K562 (cell line): ENCODE measurements around the gene CARD11. TPM values are rescaled to one million over a fixed set of nuclear protein-coding genes. Genes with fewer than 3 reads are reported as not detected.

ENCODE experiments used
- ATAC-seq: fragments of 200-7000 bp; cut with Tn5 transposase; 3 replicates; pipeline ENCODE4 v1.9.1; 2020; ENCODE audit warnings: moderate library complexity
- BruUV-seq: library from RNA; stranded (reverse); fragments of 400-500 nt; replicated peaks from 2 replicates; lab custom pipeline; 2021; lab: Mats Ljungman, UMichigan
- CTCF ChIA-PET: fragments of 300-600 bp; formaldehyde crosslinking; extraction: SDS; loops from one replicate; lab custom pipeline; 2021; ENCODE audit warnings: low intra/inter-chr PET ratio; lab: Yijun Ruan, JAX
- POLR2A ChIA-PET: fragments of 300-600, 350-650 bp; sonication (Branson Sonifier 250); formaldehyde crosslinking; extraction: SDS; loops from one replicate; lab custom pipeline; 2021; ENCODE audit warnings: antibody characterized with exemption, inconsistent platforms; lab: Yijun Ruan, JAX
- DNase-seq, 4 experiments: peaks; one replicate each; pipeline versions ENCODE4 v3.0.0 to v3.0.0-alpha.2; 2011 to 2018; ENCODE audit warnings: low spot score in 3 of 4, mixed read lengths in 3 of 4; ENCODE audit errors: extremely low read depth in 1 of 4
- FAIRE-seq: peaks from 2 replicates; lab custom pipeline; 2011; peaks lifted over from hg19 to GRCh38; lab: Jason Lieb, UNC
- H2AFZ ChIP-seq: 2 replicates; pipeline ENCODE4 v1.6.0; 2011; ENCODE audit warnings: low read depth, low read length, control low read depth, inconsistent platforms
- H3K27ac ChIP-seq: fragments of 200-600 bp; 3 replicates; pipeline ENCODE4 v1.8.0; 2011; ENCODE audit warnings: low read depth, mild to moderate bottlenecking, control low read depth, inconsistent platforms, low read length, moderate library complexity, mixed read lengths; ENCODE audit errors: extremely low read depth
- H3K27me3 ChIP-seq, 2 experiments: fragments of 300-600 bp in 1 of 2; 2 replicates in 1 of 2; 3 replicates in 1 of 2; pipeline versions ENCODE4 v1.6.0 to v1.8.0; 2011; ENCODE audit warnings: inconsistent platforms in 2 of 2, low read length in 2 of 2, mild to moderate bottlenecking in 1 of 2, mixed read lengths in 1 of 2, moderate library complexity in 1 of 2; ENCODE audit not compliant: control insufficient read depth in 2 of 2, insufficient read depth in 2 of 2
- H3K36me3 ChIP-seq: fragments of 300-600 bp; 3 replicates; pipeline ENCODE4 v1.8.0; 2011; ENCODE audit warnings: mild to moderate bottlenecking, low read length, inconsistent platforms; ENCODE audit not compliant: control insufficient read depth, insufficient read depth
- H3K4me1 ChIP-seq, 2 experiments: fragments of 200-600 bp in 1 of 2; replicated peaks in 1 of 2; 2 replicates in 1 of 2; 3 replicates in 1 of 2; pipeline versions ENCODE4 v1.5.1 to v1.8.0; 2011; ENCODE audit warnings: inconsistent platforms in 2 of 2, low read length in 2 of 2, mild to moderate bottlenecking in 1 of 2, mixed read lengths in 1 of 2, moderate library complexity in 1 of 2; ENCODE audit not compliant: control insufficient read depth in 2 of 2, insufficient read depth in 2 of 2
- H3K4me2 ChIP-seq: 2 replicates; pipeline ENCODE4 v1.6.1; 2011; ENCODE audit warnings: low read length, control low read depth, inconsistent platforms, mixed read lengths; ENCODE audit not compliant: insufficient read depth
- H3K4me3 ChIP-seq: fragments of 200-600 bp; sonication (generic), shearing (Covaris generic); 2 replicates; pipeline ENCODE4 v1.5.1; 2016; ENCODE audit warnings: control low read depth, inconsistent platforms
- H3K79me2 ChIP-seq: fragments of 200-600 bp; 3 replicates; pipeline ENCODE4 v1.8.0; 2011; ENCODE audit warnings: low read length, inconsistent platforms; ENCODE audit not compliant: control insufficient read depth, insufficient read depth
- H3K9ac ChIP-seq, 2 experiments: 2 replicates each; pipeline versions ENCODE4 v1.6.0 to v1.6.1; 2011; ENCODE audit warnings: low read depth in 2 of 2, low read length in 2 of 2, control low read depth in 1 of 2, inconsistent platforms in 1 of 2, mild to moderate bottlenecking in 1 of 2, mixed read lengths in 1 of 2; ENCODE audit not compliant: insufficient read depth in 1 of 2
- H3K9me1 ChIP-seq: one replicate; pipeline ENCODE4 v1.6.0; 2011; ENCODE audit warnings: inconsistent platforms, mild to moderate bottlenecking, low read length, moderate library complexity; ENCODE audit not compliant: control insufficient read depth, insufficient read depth
- H3K9me3 ChIP-seq: replicated peaks from 2 replicates; pipeline ENCODE4 v1.5.1; 2011; ENCODE audit warnings: low read depth, low read length, inconsistent platforms; ENCODE audit not compliant: control insufficient read depth, insufficient read depth
- H4K20me1 ChIP-seq: replicated peaks from 2 replicates; pipeline ENCODE4 v1.6.1; 2011; ENCODE audit warnings: low read length, inconsistent platforms, mixed read lengths; ENCODE audit not compliant: control insufficient read depth, insufficient read depth
- MEF2A ChIP-seq: IDR thresholded peaks from 2 replicates; pipeline ENCODE4 v1.6.1; 2011; ENCODE audit warnings: low read depth, mild to moderate bottlenecking, low read length, moderate library complexity; ENCODE audit not compliant: control insufficient read depth
- NFIC ChIP-seq: fragments of 450-650 bp; IDR thresholded peaks from 2 replicates; pipeline ENCODE4 v1.6.1; 2017; ENCODE audit warnings: mild to moderate bottlenecking, inconsistent platforms
- STAT5B ChIP-seq: fragments of 250-450 bp; sonication (Bioruptor Pico); IDR thresholded peaks from 2 replicates; pipeline ENCODE4 v1.8.0; 2021; ENCODE audit warnings: mild to moderate bottlenecking, inconsistent platforms
- VEZF1 ChIP-seq: fragments of 200-800 bp; sonication (Bioruptor generic); IDR thresholded peaks from 2 replicates; pipeline ENCODE4 v1.6.1; 2017; ENCODE audit warnings: missing genetic modification characterization, missing compliant biosample characterization
- ZNF134 ChIP-seq: fragments of 250-450 bp; sonication (Bioruptor Pico); conservative IDR thresholded peaks from 2 replicates; pipeline ENCODE4 v1.4.0; 2020
- ZNF217 ChIP-seq: sonication (generic); formaldehyde crosslinking; IDR thresholded peaks from 2 replicates; pipeline ENCODE4 v1.8.0; 2022; ENCODE audit warnings: mild to moderate bottlenecking, missing genetic modification reagents
- WGBS: fragments of 100-300 bp; shearing (Covaris generic); methylation state at CpG from one replicate; pipeline ENCODE4 v1.1.6; 2016; ENCODE audit warnings: low coverage, mixed read lengths; ENCODE audit not compliant: insufficient coverage; ENCODE audit errors: missing lambda C conversion rate; 5-methylcytosine and 5-hydroxymethylcytosine counted together
- in situ Hi-C: fragments of 300-500 bp; cut with MboI; formaldehyde crosslinking; loops from 4 replicates; pipeline ENCODE4 v1.15.0; 2018; ENCODE audit warnings: inconsistent platforms, mixed read lengths
- intact Hi-C: fragments of 100-400 bp; cut with micrococcal nuclease; formaldehyde crosslinking; loops from 2 replicates; pipeline ENCODE4 v1.14.2; 2022
- polyA plus RNA-seq, 8 experiments: library from polyadenylated mRNA; depleted of rRNA in 4 of 8; stranded (reverse) in 5 of 8; unstranded in 3 of 8; fragments of >200 nt; fragmentation: Nextera tagmentation in 2 of 8; fragmentation: Illumina TruSeq in 1 of 8; extraction: Ambion mirVana in 2 of 8; extraction: Trizol in 1 of 8; gene quantifications; 2 replicates each; pipeline versions ENCODE4 v1.2.1 to v1.2.3, GENCODE V29; 2011 to 2014; ENCODE audit warnings: inconsistent platforms in 1 of 8, missing spikeins in 1 of 8
- total RNA-seq, 7 experiments: library from RNA; depleted of rRNA in 6 of 7; stranded (reverse); fragments of >200 nt in 6 of 7; fragmentation: Illumina TruSeq in 2 of 7; extraction: Trizol in 2 of 7; gene quantifications; 2 replicates each; pipeline versions ENCODE4 v1.2.1 to v1.2.3, GENCODE V29; 2011 to 2021; ENCODE audit warnings: low replicate concordance in 1 of 7
- TF ChIP-seq, protein P1 (sequence below): conservative IDR thresholded peaks from 2 replicates; pipeline ENCODE4 v1.6.1; 2011; ENCODE audit warnings: low read depth, mild to moderate bottlenecking, low read length; ENCODE audit not compliant: control insufficient read depth

CARD11 gene
- total and polyA plus RNA-seq, 9 of the 15 experiments (the other 6 are each of a cell fraction or from before 2014, with no cell fraction given), result 0.07 to 12.8 (median 5.7) TPM

DNA sequence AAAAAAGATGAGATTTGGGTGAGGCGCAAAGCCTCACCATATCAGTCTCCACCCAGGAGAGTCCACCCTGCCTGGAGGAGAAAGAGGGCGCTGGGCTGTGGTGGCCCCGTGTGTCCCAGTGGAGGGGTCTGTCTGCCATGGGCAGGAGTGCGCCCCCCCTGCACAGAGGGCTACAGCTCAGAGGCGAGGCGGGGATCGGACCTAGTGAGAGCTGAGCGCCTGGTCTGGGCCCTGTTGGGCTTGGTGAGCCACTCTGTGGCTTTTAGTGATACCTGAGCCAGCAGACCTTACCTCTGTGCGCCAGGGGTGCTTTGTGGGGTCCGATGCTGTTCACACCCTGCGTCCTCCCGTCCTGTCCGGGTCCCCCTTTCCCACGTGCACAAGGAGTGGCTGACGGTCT lies 173.7 kb downstream of the CARD11 start (continued):
- TF ChIP-seq ZNF217 (CRISPR knock-in tag), result no peak
- no peak for TF ChIP-seq MEF2A
- no peak for TF ChIP-seq VEZF1 (CRISPR knock-in tag)
- TF ChIP-seq STAT5B (CRISPR knock-in tag), result no peak
- TF ChIP-seq, protein P1, sequence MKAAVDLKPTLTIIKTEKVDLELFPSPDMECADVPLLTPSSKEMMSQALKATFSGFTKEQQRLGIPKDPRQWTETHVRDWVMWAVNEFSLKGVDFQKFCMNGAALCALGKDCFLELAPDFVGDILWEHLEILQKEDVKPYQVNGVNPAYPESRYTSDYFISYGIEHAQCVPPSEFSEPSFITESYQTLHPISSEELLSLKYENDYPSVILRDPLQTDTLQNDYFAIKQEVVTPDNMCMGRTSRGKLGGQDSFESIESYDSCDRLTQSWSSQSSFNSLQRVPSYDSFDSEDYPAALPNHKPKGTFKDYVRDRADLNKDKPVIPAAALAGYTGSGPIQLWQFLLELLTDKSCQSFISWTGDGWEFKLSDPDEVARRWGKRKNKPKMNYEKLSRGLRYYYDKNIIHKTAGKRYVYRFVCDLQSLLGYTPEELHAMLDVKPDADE, result no peak

DNA sequence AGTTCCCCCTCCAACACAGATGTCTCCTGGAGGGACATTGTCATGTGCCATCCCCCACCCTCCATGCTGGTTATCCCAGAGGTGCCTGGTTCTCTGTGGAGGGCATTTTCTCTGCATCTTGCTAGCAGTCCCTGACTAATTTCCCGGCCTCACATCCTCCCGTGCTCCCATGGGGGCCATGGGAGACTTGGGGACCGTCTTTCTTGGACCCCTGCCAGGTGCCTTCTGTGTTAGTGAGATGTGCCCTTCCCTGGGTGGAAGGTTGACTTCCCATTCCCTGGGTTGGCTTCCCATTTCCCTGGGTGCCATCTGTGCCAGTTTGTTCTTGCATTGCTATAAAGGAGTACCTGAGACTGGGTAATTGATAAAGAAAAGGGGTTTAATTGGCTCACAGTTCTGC lies 177.1 kb downstream of the CARD11 start:
- no TSS peak for BruUV-seq
- no peak overlapping the region for H3K27ac ChIP-seq
- DNase-seq (no peak), ATAC-seq (no peak), FAIRE-seq (no peak)
- CTCF ChIA-PET, result interaction anchor here (2.1 kb wide), 1 partner anchor 288 kb away, joined by 15 read pairs; no protein-coding TSS in a partner anchor
- peaks cover 6 to 27% of the 10 kb centered on the region in 2 experiments; a peak in 3 of 5 replicates for H3K27me3 ChIP-seq
- H3K4me1 ChIP-seq, result peaks cover 0 to 28% of the 10 kb centered on the region in 2 experiments; a peak in 3 of 5 replicates
- H2AFZ ChIP-seq, result no peak overlapping the region
- no peak overlapping the region for H3K4me3 ChIP-seq
- peak; percentile 74 for TF ChIP-seq NFIC
- no peak for TF ChIP-seq ZNF134 (CRISPR knock-in tag)
- H3K4me2 ChIP-seq, result no peak overlapping the region
- H3K79me2 ChIP-seq, result no peaks in the 10 kb centered on the region
- 0% methylated on average over 3 of the region's 3 CpGs for WGBS
- H3K9me1 ChIP-seq, result no peaks in the 10 kb centered on the region
- in situ Hi-C loops (loop anchor here (5.0 to 25.0 kb wide), 2 partner anchors 291 to 1021 kb away; no protein-coding TSS in a partner anchor), intact Hi-C loops (loop anchor here (5.0 to 10.0 kb wide), 2 partner anchors 198 to 291 kb away; no protein-coding TSS in a partner anchor)
- POLR2A ChIA-PET, result interaction anchor here (1.8 kb wide), 1 partner anchor 11 kb away, joined by 6 read pairs; no protein-coding TSS in a partner anchor
- no peak overlapping the region for H3K9ac ChIP-seq
- H3K36me3 ChIP-seq, result no peaks in the 10 kb centered on the region
- H4K20me1 ChIP-seq, result no peaks in the 10 kb centered on the region
- H3K9me3 ChIP-seq, result no peaks in the 10 kb centered on the region
